Brain microvascular endothelial cell (primary cell): ENCODE measurements around the gene FOXE3.

Experiments used
- DNase-seq: peaks from one replicate; pipeline ENCODE4 v3.0.0-alpha.2; 2020
- H3K27ac ChIP-seq: fragments of 250-450 bp; sonication (Bioruptor Pico); 2 replicates; pipeline ENCODE4 v1.5.1; 2020; ENCODE audit warnings: mild to moderate bottlenecking, moderate library complexity
- H3K27me3 ChIP-seq: fragments of 250-450 bp; sonication (Bioruptor Pico); replicated peaks from 2 replicates; pipeline ENCODE4 v1.5.1; 2020; ENCODE audit warnings: mild to moderate bottlenecking
- H3K36me3 ChIP-seq: fragments of 250-450 bp; sonication (Bioruptor Pico); replicated peaks from 2 replicates; pipeline ENCODE4 v1.5.1; 2020; ENCODE audit warnings: mild to moderate bottlenecking
- H3K4me3 ChIP-seq: 2 replicates; pipeline ENCODE4 v1.5.1; 2011; ENCODE audit warnings: low read depth, mild to moderate bottlenecking, control low read depth, low read length, moderate library complexity
- in situ Hi-C: cut with HindIII; loops from 2 replicates; pipeline ENCODE4 v1.10.0; 2017; ENCODE audit warnings: low sequenced_read_pairs, low pct_ligation_motif_present
- TF ChIP-seq, protein P1 (sequence below): IDR thresholded peaks from 2 replicates; pipeline ENCODE4 v1.5.1; 2011; ENCODE audit warnings: low read depth, mild to moderate bottlenecking, moderate library complexity, low read length, control low read depth, inconsistent platforms; ENCODE audit errors: missing control alignments

Gene FOXE3

DNA sequence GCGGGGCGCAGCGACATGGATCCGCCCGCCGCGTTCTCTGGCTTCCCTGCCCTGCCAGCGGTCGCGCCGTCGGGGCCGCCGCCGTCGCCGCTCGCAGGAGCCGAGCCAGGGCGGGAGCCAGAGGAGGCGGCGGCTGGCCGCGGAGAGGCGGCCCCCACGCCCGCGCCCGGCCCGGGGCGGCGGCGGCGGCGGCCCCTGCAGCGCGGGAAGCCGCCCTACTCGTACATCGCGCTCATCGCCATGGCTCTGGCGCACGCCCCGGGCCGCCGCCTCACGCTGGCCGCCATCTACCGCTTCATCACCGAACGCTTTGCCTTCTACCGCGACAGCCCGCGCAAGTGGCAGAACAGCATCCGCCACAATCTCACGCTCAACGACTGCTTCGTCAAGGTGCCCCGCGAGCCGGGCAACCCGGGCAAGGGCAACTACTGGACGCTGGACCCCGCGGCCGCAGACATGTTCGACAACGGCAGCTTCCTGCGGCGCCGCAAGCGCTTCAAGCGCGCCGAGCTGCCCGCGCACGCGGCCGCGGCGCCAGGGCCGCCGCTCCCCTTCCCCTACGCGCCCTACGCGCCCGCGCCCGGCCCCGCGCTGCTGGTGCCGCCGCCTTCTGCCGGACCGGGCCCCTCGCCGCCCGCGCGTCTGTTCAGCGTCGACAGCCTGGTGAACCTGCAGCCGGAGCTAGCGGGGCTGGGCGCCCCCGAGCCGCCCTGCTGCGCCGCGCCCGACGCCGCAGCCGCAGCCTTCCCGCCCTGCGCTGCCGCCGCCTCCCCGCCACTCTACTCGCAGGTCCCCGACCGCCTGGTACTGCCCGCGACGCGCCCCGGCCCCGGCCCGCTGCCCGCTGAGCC, 459 bp downstream of the FOXE3 start:
- peaks cover 26% of the 10 kb centered on the region for H3K27me3 ChIP-seq
- DNase-seq, result no peak
- peak overlapping the region; percentile 27 for H3K4me3 ChIP-seq
- TF ChIP-seq, protein P1, sequence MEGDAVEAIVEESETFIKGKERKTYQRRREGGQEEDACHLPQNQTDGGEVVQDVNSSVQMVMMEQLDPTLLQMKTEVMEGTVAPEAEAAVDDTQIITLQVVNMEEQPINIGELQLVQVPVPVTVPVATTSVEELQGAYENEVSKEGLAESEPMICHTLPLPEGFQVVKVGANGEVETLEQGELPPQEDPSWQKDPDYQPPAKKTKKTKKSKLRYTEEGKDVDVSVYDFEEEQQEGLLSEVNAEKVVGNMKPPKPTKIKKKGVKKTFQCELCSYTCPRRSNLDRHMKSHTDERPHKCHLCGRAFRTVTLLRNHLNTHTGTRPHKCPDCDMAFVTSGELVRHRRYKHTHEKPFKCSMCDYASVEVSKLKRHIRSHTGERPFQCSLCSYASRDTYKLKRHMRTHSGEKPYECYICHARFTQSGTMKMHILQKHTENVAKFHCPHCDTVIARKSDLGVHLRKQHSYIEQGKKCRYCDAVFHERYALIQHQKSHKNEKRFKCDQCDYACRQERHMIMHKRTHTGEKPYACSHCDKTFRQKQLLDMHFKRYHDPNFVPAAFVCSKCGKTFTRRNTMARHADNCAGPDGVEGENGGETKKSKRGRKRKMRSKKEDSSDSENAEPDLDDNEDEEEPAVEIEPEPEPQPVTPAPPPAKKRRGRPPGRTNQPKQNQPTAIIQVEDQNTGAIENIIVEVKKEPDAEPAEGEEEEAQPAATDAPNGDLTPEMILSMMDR, result no peak
- H3K36me3 ChIP-seq, result no peaks in the 10 kb centered on the region
- in situ Hi-C loops, result no loop called here
- no peak overlapping the region for H3K27ac ChIP-seq

DNA sequence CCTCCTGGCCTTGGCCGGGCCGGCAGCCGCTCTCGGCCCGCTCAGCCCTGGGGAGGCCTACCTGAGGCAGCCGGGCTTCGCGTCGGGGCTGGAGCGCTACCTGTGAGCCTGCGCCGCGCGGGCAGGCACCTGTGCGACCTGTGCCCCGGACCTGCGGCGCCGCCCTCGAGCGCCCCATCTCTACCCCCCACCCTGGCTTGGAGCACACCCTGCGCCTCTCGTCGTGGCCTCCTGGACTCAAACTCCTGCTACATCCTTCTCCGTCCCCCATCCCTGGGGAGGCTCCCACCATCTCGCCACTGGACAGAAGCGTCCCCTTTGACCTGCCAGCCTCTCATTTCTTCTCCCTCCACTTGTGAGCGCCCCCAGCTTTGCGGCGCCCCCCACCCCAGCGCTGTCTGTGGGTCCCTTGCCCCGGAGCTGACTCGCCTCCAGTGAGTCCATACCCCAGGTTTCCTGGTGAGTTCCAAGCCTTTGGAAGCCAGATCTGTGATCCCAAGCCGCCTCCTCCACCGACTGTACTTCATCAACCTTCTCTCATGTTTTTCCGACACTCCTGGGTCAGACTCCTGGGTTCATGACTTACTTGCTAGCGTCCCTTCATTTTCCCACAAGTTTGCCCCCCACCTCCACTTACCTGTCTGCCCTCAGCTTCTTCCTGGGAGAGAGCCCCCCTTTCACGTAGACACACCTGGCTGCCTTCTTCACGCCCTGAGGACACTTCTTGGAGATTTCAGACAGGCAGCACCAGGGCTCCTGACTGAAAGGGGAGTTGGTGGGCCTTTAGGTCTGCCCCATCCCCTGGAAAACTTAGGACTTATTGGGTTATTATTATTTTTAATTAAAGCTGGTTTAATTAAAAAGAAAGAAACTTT, 1.3 kb downstream of the FOXE3 start:
- no peak overlapping the region for H3K27ac ChIP-seq
- no peak overlapping the region for H3K4me3 ChIP-seq

DNA sequence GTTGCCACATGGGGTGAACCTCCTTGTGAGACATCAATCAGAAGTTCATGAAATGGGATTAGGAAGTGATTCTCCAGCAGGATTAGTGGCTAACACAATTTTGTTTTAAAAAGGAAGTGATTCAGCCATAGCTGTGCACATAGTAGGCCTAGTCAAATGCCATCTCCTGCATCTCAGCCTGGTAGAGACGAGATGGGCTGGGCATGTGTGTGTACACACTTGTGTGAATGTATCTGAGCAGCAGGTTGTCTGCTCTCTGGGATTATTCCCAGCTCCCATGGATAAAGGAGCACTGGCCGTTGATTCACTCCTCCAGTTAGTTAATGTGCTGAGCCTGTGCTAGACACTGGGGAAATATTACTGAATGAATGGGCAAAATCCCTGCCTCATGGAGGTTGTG, 2.0 kb downstream of the FOXE3 start:
- in situ Hi-C loops, result no loop called here

More for the DNA sequence above, 1.3 kb downstream of the FOXE3 start:
- in situ Hi-C loops, result no loop called here
- DNase-seq, result no peak
- H3K36me3 ChIP-seq, result no peaks in the 10 kb centered on the region
- H3K27me3 ChIP-seq, result peaks cover 26% of the 10 kb centered on the region
- TF ChIP-seq, protein P1, result no peak

DNA sequence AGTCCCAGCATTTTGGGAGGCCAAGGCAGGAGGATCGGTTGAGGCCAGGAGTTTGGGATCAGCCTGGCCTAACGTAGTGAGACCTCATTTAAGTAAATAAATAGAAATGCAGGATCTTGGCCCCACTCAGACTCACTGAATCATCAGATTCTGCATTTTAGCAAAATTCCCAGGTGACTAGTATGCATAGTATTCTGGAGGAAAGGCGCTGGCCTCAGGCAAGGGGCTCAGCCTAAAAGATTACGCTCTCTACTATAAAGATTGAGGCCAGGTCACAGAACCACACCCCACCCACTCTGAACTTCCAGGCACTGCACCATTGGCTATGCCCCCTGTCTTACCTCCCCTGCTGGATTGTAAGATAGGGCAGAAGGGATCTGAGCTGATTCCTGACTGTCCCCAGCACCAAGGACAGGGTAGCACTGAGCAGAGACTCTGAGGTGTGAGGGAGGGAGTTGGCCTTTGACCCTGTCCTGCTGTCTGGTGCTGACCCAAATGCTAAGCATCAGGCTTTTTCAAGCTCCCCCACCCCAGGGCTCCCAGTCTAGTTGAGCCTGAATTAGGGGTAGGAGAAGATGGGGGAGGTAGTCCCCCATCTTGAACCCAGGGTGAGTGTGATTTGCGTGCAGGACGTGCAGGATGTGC, 2.7 kb downstream of the FOXE3 start:
- no peaks in the 10 kb centered on the region for H3K36me3 ChIP-seq
- no peak overlapping the region for H3K4me3 ChIP-seq
- no peak overlapping the region for H3K27ac ChIP-seq
- in situ Hi-C loops, result no loop called here
- peaks cover 26% of the 10 kb centered on the region for H3K27me3 ChIP-seq
- TF ChIP-seq, protein P1, result no peak
- no peak for DNase-seq

More for the DNA sequence above, 2.0 kb downstream of the FOXE3 start:
- peaks cover 26% of the 10 kb centered on the region for H3K27me3 ChIP-seq
- no peaks in the 10 kb centered on the region for H3K36me3 ChIP-seq
- TF ChIP-seq, protein P1, result no peak
- no peak overlapping the region for H3K4me3 ChIP-seq
- no peak overlapping the region for H3K27ac ChIP-seq
- DNase-seq, result no peak

DNA sequence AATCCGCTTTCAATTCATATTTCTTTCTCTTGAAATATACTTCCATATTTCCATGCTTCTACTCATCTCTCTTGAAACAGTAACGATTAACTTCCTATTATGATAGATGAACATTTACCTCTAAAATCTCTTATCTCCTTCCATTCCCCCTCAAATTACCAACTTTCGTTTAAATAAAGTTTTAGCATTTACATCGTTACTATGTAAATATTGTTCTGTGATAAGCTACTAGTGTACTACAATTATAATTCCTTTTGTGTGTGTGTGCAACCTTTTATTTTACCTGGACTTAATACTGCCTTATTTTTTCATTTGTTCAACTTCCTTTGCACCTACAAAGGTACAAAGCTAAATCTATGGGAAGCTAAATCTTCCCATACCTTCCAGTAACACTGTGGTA, 4.5 kb downstream of the FOXE3 start:
- in situ Hi-C loops, result no loop called here
- DNase-seq, result no peak
- peaks cover 26% of the 10 kb centered on the region for H3K27me3 ChIP-seq

More for the DNA sequence above, 4.5 kb downstream of the FOXE3 start:
- TF ChIP-seq, protein P1, result no peak
- no peaks in the 10 kb centered on the region for H3K36me3 ChIP-seq
- no peak overlapping the region for H3K27ac ChIP-seq
- H3K4me3 ChIP-seq, result no peak overlapping the region
